Erythroblast (primary cell): ENCODE data around the gene GPR173.

Source experiments
- GATA1 ChIP-seq: IDR thresholded peaks from 2 replicates; pipeline ENCODE4 v1.6.1; 2011; ENCODE audit warnings: low read depth, mild to moderate bottlenecking, control low read depth, low read length, moderate library complexity
- POLR2A ChIP-seq: IDR thresholded peaks from 2 replicates; pipeline ENCODE4 v1.6.1; 2011; ENCODE audit warnings: mild to moderate bottlenecking, low read length

DNA sequence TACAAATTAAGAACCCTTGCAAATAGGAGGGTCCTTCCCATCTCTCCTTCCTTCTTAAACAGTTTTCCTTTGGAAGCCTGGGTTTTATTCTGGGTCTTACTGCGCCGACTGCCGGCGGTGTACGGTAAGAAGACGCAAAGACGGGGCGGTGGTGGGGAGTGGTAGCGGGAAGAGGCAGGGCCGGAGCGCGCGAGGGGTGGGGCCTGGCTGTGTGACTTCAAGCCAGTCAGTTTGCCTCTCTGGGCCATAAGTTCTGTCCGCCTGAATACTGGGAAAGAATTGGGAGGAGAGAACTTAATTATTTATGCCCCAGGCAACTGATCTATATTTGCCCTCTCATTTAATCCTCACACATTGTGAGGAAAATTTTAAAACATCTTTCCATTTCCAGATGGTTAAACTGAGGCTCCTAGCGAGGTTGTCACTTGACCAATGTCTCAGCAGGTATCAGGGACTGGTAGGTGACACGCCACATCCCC, 44.6 kb downstream of the GPR173 start:
- TF ChIP-seq POLR2A, result no peak
- TF ChIP-seq GATA1, result no peak
